Esophagus squamous epithelium (tissue), 5 donors: ENCODE results near the gene TPPP. TPM values are rescaled to one million over a fixed set of nuclear protein-coding genes. Genes with fewer than 3 reads are reported as not detected.
"Not testable (repeated sequence)": the region's sequence is repeated elsewhere in the genome, so short reads cannot be mapped to it uniquely, and the experiment has no call there.

ENCODE experiments used
- DNase-seq: peaks from one replicate; lab custom pipeline; 2025; lab: John Stamatoyannopoulos, UW
- H3K27ac ChIP-seq, 4 donors: fragments of 200-600 bp; sonication (generic); one replicate each; pipeline ENCODE4 v1.5.1; 2016 to 2019; ENCODE audit warnings: mild to moderate bottlenecking in 1 of 4
- H3K27me3 ChIP-seq, 4 donors: fragments of 200-600 bp; sonication (generic); 1 replicate in 3 of 4; 2 replicates in 1 of 4; pipeline versions ENCODE4 v1.5.1 to v1.6.0; 2017 to 2021; ENCODE audit warnings: antibody characterized with exemption in 1 of 4
- H3K36me3 ChIP-seq, 3 donors: fragments of 200-600 bp; sonication (generic); one replicate each; pipeline ENCODE4 v1.5.1; 2016 to 2019
- H3K4me1 ChIP-seq, 3 donors: fragments of 200-600 bp; sonication (generic); one replicate each; pipeline ENCODE4 v1.5.1; 2017 to 2019
- H3K4me3 ChIP-seq, 4 donors: fragments of 200-600 bp; sonication (generic); 1 replicate in 3 of 4; 2 replicates in 1 of 4; pipeline ENCODE4 v1.5.1; 2016 to 2019; ENCODE audit warnings: mild to moderate bottlenecking in 2 of 4, moderate library complexity in 1 of 4
- H3K9me3 ChIP-seq, 3 donors: fragments of 200-600 bp; sonication (generic); one replicate each; pipeline ENCODE4 v1.5.1; 2016 to 2019
- CTCF ChIP-seq, 6 experiments: fragments of 450-650 bp in 4 of 6; fragments of 200-600 bp in 2 of 6; sonication (generic) in 2 of 6; IDR thresholded peaks; one replicate each; pipeline ENCODE4 v1.5.1; 2016 to 2019; ENCODE audit warnings: antibody characterized with exemption in 6 of 6, mild to moderate bottlenecking in 4 of 6, moderate library complexity in 4 of 6
- POLR2A ChIP-seq, 4 donors: fragments of 450-650 bp; IDR thresholded peaks; one replicate each; pipeline ENCODE4 v1.6.1; 2017; ENCODE audit warnings: antibody characterized with exemption in 4 of 4, mild to moderate bottlenecking in 4 of 4, moderate library complexity in 3 of 4
- WGBS, 2 donors: methylation state at CpG; one replicate each; pipeline ENCODE4 v1.1.5; 2018; 5-methylcytosine and 5-hydroxymethylcytosine counted together
- intact Hi-C: fragments of 100-400 bp; cut with DNase I; formaldehyde crosslinking; loops from one replicate; pipeline ENCODE4 v1.15.0; 2022
- total RNA-seq, 4 donors: library from RNA; depleted of rRNA; stranded (reverse); fragments of >200 nt; gene quantifications; one replicate each; pipeline ENCODE4 v1.1.0, GENCODE V29; 2016
- donor health status: DM: yes; HTN: yes; CAD: no.

Gene TPPP
- total RNA-seq, 4 donors from 2014 or later: 1.7 to 5.8 (median 5.5) TPM

- 62 to 100% methylated on average over 2 to 5 of the region's 17 CpGs for WGBS, 2 donors
- H3K27ac ChIP-seq, H3K27me3 ChIP-seq, H3K36me3 ChIP-seq, H3K4me3 ChIP-seq, H3K9me3 ChIP-seq, H3K4me1 ChIP-seq, DNase-seq, intact Hi-C loops: not testable (repeated sequence)
Measured at GRCh38 chr5:679166-679895, 13.8 kb downstream of the TPPP start.

- intact Hi-C loops: not testable (repeated sequence)
Measured at GRCh38 chr5:678521-678920, 14.6 kb downstream of the TPPP start.

GRCh38 chr5:677131-678101, 15.7 kb downstream of the TPPP start:
- Histone ChIP-seq H3K27me3 (no peaks in the 10 kb centered on the region), H3K27ac (no peak overlapping the region), H3K9me3 (no peaks in the 10 kb centered on the region), H3K4me1 (peaks cover 23 to 24% (median 24%) of the 10 kb centered on the region in 3 donors), H3K4me3 (no peak overlapping the region), H3K36me3 (no peaks in the 10 kb centered on the region)
- TF ChIP-seq CTCF (IDR thresholded peaks at IDR 0.05): no peak
- no peak for TF ChIP-seq POLR2A (IDR thresholded peaks at IDR 0.05)
- intact Hi-C loops: no loop called here
- DNase-seq: no peak
- 81 to 85% methylated on average over 16 of the region's 44 CpGs for WGBS, 2 donors

More at GRCh38 chr5:678521-678920, 14.6 kb downstream of the TPPP start:
- H3K4me1 ChIP-seq: peaks cover 12 to 13% (median 13%) of the 10 kb centered on the region in 3 donors
- H3K4me3 ChIP-seq, DNase-seq, H3K9me3 ChIP-seq, H3K27me3 ChIP-seq, H3K27ac ChIP-seq, H3K36me3 ChIP-seq: not testable (repeated sequence)
- no CpG with 5 or more reads among the region's 16 CpGs for WGBS, 2 donors

- no peak for DNase-seq
- 93 to 94% methylated on average over 46 to 48 of the region's 48 CpGs for WGBS, 2 donors
Measured at GRCh38 chr5:676699-677076, 16.5 kb downstream of the TPPP start.

GRCh38 chr5:675871-676698, 17.1 kb downstream of the TPPP start:
- Histone ChIP-seq H3K27ac (no peak overlapping the region), H3K4me3 (no peak overlapping the region), H3K9me3 (no peaks in the 10 kb centered on the region), H3K36me3 (no peaks in the 10 kb centered on the region), H3K27me3 (no peaks in the 10 kb centered on the region), H3K4me1 (peaks cover 36 to 38% (median 37%) of the 10 kb centered on the region in 3 donors)
- WGBS, 2 donors: 83 to 92% methylated on average over 15 to 26 of the region's 36 CpGs
- intact Hi-C loops: no loop called here
- TF ChIP-seq CTCF (IDR thresholded peaks at IDR 0.05) (no peak), POLR2A (IDR thresholded peaks at IDR 0.05) (no peak)
- DNase-seq: no peak

More at GRCh38 chr5:676699-677076, 16.5 kb downstream of the TPPP start:
- no peak overlapping the region for H3K27ac ChIP-seq
- intact Hi-C loops: no loop called here
- H3K36me3 ChIP-seq: no peaks in the 10 kb centered on the region
- H3K4me1 ChIP-seq: peaks cover 30 to 32% (median 31%) of the 10 kb centered on the region in 3 donors
- H3K9me3 ChIP-seq: no peaks in the 10 kb centered on the region
- TF ChIP-seq POLR2A (IDR thresholded peaks at IDR 0.05) (no peak), CTCF (IDR thresholded peaks at IDR 0.05) (no peak)
- H3K4me3 ChIP-seq: no peak overlapping the region
- no peaks in the 10 kb centered on the region for H3K27me3 ChIP-seq
